SU-DHL-6 (cell line): ENCODE data around the gene CBL.

Experiments
- H2AFZ ChIP-seq: fragments of 200-600 bp; sonication (generic); 2 replicates; pipeline ENCODE4 v1.6.1; 2014; ENCODE audit warnings: low read depth, mild to moderate bottlenecking, moderate library complexity, mixed read lengths, antibody characterized with exemption, low read length; ENCODE audit not compliant: severe bottlenecking
- H3F3A ChIP-seq: fragments of 200-600 bp; shearing (Covaris generic); 2 replicates; pipeline ENCODE4 v1.6.0; 2016; ENCODE audit warnings: antibody characterized with exemption, mild to moderate bottlenecking; ENCODE audit not compliant: insufficient read depth
- H3K27ac ChIP-seq: fragments of 200-600 bp; sonication (generic); 2 replicates; pipeline ENCODE4 v1.5.1; 2016; ENCODE audit warnings: low read depth, mild to moderate bottlenecking, low read length, moderate library complexity, mixed read lengths
- H3K27me3 ChIP-seq: fragments of 200-600 bp; sonication (generic), shearing (Covaris generic); 2 replicates; pipeline ENCODE4 v1.6.0; 2014; ENCODE audit warnings: mild to moderate bottlenecking, low read length
- H3K36me3 ChIP-seq: fragments of 200-600 bp; sonication (generic); 2 replicates; pipeline ENCODE4 v1.6.1; 2014; ENCODE audit warnings: mild to moderate bottlenecking, low read length, mixed read lengths
- H3K4me2 ChIP-seq: fragments of 300-600, 200-600 bp; shearing (Covaris generic), sonication (generic); 2 replicates; pipeline ENCODE4 v1.6.0; 2014; ENCODE audit warnings: low read length, low read depth, mild to moderate bottlenecking; ENCODE audit not compliant: poor library complexity, severe bottlenecking
- H3K4me3 ChIP-seq: fragments of 200-600 bp; sonication (generic); 2 replicates; pipeline ENCODE4 v1.5.1; 2014; ENCODE audit warnings: antibody characterized with exemption, low read length, mild to moderate bottlenecking, mixed read lengths; ENCODE audit not compliant: insufficient read depth, poor library complexity, severe bottlenecking
- H3K79me2 ChIP-seq: fragments of 200-600 bp; sonication (generic); 2 replicates; pipeline ENCODE4 v1.6.1; 2014; ENCODE audit warnings: mild to moderate bottlenecking, low read length, moderate library complexity; ENCODE audit not compliant: insufficient read depth
- H3K9ac ChIP-seq: fragments of 200-600 bp; sonication (generic); 2 replicates; pipeline ENCODE4 v1.7.0; 2014; ENCODE audit warnings: mild to moderate bottlenecking, low read length
- H3K9me2 ChIP-seq: fragments of 200-600 bp; sonication (generic); replicated peaks from 2 replicates; pipeline ENCODE4 v1.6.1; 2014; ENCODE audit warnings: low read length; ENCODE audit not compliant: insufficient read depth
- H3K9me3 ChIP-seq: fragments of 200-600 bp; sonication (generic); 2 replicates; pipeline ENCODE4 v1.6.1; 2014; ENCODE audit warnings: low read length, mixed read lengths; ENCODE audit not compliant: insufficient read depth
- H4K20me1 ChIP-seq: fragments of 200-600 bp; sonication (generic); 2 replicates; pipeline ENCODE4 v1.6.1; 2014; ENCODE audit warnings: low read depth, mild to moderate bottlenecking, antibody characterized with exemption, low read length, moderate library complexity, mixed read lengths
- CTCF ChIP-seq: fragments of 200-600 bp; sonication (generic); IDR thresholded peaks from one replicate; pipeline ENCODE4 v1.5.1; 2017; ENCODE audit warnings: antibody characterized with exemption, mild to moderate bottlenecking, low read length, moderate library complexity; ENCODE audit not compliant: insufficient read depth, poor library complexity, severe bottlenecking
- EZH2phosphoT487 ChIP-seq: fragments of 200-600 bp; sonication (generic), shearing (Covaris generic); conservative IDR thresholded peaks from 2 replicates; pipeline ENCODE4 v1.6.1; 2018; ENCODE audit warnings: mild to moderate bottlenecking, antibody characterized with exemption, low read length, moderate library complexity, mixed read lengths

Gene CBL

GRCh38 chr11:119290894-119291497, 84.9 kb downstream of the CBL start:
- no peak overlapping the region for H3K4me3 ChIP-seq
- no peaks in the 10 kb centered on the region for H3K9me3 ChIP-seq
- peaks cover 21% of the 10 kb centered on the region for H3K36me3 ChIP-seq
- no peaks in the 10 kb centered on the region for H3K79me2 ChIP-seq
- no peaks in the 10 kb centered on the region for H3K9me2 ChIP-seq
- H2AFZ ChIP-seq, result no peak overlapping the region
- H3K9ac ChIP-seq, result no peak overlapping the region
- H3F3A ChIP-seq, result no peaks in the 10 kb centered on the region
- H3K27me3 ChIP-seq, result no peaks in the 10 kb centered on the region
- H3K27ac ChIP-seq, result no peak overlapping the region
- H3K4me2 ChIP-seq, result no peak overlapping the region
- no peaks in the 10 kb centered on the region for H4K20me1 ChIP-seq
- no peak for TF ChIP-seq CTCF
- TF ChIP-seq EZH2phosphoT487, result no peak

DNA sequence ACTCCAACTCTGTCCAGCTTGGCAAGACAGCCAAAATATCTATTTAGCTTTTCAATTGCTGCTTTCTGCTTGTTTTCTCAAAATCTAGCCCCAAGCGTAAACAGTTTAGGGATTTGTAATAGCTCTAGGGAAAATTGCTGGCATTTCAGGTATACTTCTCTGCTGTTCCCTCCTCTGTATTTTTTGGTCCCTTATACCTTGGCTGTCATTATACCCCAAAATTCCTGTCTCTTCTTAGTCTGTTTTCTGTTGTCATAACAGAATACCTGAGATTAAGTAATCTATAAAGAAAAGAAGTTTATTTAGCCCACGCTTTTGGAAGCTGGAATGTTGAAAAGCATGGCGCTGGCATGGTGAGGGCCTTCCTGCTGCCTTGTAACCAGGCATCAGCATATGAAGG, 87.3 kb downstream of the CBL start:
- H3K9me3 ChIP-seq, result no peaks in the 10 kb centered on the region
- H3F3A ChIP-seq, result no peaks in the 10 kb centered on the region
- no peaks in the 10 kb centered on the region for H3K27me3 ChIP-seq
- H4K20me1 ChIP-seq, result no peaks in the 10 kb centered on the region
- TF ChIP-seq CTCF (no peak), EZH2phosphoT487 (no peak)
- H3K79me2 ChIP-seq, result no peaks in the 10 kb centered on the region
- H3K36me3 ChIP-seq, result peaks cover 28% of the 10 kb centered on the region
- H3K9ac ChIP-seq, result no peak overlapping the region
- H3K9me2 ChIP-seq, result no peaks in the 10 kb centered on the region
- no peak overlapping the region for H3K4me3 ChIP-seq
- no peak overlapping the region for H3K27ac ChIP-seq
- no peak overlapping the region for H2AFZ ChIP-seq
- H3K4me2 ChIP-seq, result no peak overlapping the region

GRCh38 chr11:119295178-119295577, 89.0 kb downstream of the CBL start:
- Histone ChIP-seq H3K4me3 (no peak overlapping the region), H3K36me3 (peaks cover 18% of the 10 kb centered on the region)

More at GRCh38 chr11:119295178-119295577, 89.0 kb downstream of the CBL start:
- TF ChIP-seq CTCF, result no peak
- TF ChIP-seq EZH2phosphoT487, result no peak
- no peaks in the 10 kb centered on the region for H3K27me3 ChIP-seq
- no peaks in the 10 kb centered on the region for H3K9me3 ChIP-seq
- no peaks in the 10 kb centered on the region for H4K20me1 ChIP-seq
- no peaks in the 10 kb centered on the region for H3K79me2 ChIP-seq
- no peaks in the 10 kb centered on the region for H3F3A ChIP-seq
- no peak overlapping the region for H3K4me2 ChIP-seq
- no peak overlapping the region for H3K9ac ChIP-seq
- H3K9me2 ChIP-seq, result no peaks in the 10 kb centered on the region
- no peak overlapping the region for H3K27ac ChIP-seq
- no peak overlapping the region for H2AFZ ChIP-seq
